RPMI8226 (cell line): ENCODE results near the gene LRRC41.
"Not testable (repeated sequence)": the region's sequence is repeated elsewhere in the genome, so short reads cannot be mapped to it uniquely, and the experiment has no call there.

ENCODE experiments used
- DNase-seq: peaks from one replicate; pipeline ENCODE4 v3.0.0-alpha.2; 2015

Gene LRRC41, protein sequence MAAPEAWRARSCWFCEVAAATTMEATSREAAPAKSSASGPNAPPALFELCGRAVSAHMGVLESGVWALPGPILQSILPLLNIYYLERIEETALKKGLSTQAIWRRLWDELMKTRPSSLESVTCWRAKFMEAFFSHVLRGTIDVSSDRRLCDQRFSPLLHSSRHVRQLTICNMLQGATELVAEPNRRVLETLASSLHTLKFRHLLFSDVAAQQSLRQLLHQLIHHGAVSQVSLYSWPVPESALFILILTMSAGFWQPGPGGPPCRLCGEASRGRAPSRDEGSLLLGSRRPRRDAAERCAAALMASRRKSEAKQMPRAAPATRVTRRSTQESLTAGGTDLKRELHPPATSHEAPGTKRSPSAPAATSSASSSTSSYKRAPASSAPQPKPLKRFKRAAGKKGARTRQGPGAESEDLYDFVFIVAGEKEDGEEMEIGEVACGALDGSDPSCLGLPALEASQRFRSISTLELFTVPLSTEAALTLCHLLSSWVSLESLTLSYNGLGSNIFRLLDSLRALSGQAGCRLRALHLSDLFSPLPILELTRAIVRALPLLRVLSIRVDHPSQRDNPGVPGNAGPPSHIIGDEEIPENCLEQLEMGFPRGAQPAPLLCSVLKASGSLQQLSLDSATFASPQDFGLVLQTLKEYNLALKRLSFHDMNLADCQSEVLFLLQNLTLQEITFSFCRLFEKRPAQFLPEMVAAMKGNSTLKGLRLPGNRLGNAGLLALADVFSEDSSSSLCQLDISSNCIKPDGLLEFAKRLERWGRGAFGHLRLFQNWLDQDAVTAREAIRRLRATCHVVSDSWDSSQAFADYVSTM

DNA sequence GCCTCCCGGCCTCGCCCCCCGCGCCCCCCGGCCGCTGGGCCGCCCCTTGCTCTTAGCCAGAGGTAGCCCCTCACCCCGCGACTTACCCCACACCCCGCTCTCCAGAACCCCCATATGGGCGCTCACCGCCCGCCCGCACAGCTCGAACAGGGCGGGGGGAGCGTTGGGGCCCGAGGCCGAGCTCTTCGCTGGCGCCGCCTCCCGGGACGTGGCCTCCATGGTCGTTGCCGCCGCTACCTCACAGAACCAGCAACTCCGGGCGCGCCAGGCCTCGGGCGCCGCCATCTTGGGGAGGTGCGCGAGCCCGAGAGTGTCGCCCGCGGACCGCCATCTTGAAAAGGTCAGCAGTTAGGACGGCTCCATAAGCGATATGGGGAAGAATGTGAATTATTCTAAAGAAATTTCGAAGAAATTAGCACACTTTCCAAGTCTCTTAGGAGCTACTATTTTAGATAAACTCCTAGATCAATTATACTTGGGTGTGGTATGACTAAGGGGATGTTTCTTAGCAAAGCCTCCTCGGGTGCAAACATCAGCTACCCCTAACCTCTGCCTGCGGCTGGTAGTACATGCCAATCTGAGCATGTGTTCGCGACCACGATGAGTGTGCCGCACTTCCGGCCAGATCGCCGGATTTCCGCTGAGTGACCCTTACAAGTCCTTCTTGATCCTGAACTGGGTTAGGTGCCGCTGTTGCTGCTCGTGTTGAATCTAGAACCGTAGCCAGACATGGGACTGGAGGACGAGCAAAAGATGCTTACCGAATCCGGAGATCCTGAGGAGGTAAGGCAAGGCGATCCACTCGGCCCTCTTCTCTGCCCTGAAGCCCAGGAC lies at the start of gene LRRC41, which contains the start of gene UQCRH:
Gene LRRC41, minus strand, starts transcription at position 579 of the 834 bp plus-strand sequence. Its CDS starts 294 bp downstream, at position 285.
Gene UQCRH, plus strand, starts transcription at position 661 of the 834 bp plus-strand sequence. Its CDS starts 69 bp downstream, at position 730.
- DNase-seq: peak; percentile 98

DNA sequence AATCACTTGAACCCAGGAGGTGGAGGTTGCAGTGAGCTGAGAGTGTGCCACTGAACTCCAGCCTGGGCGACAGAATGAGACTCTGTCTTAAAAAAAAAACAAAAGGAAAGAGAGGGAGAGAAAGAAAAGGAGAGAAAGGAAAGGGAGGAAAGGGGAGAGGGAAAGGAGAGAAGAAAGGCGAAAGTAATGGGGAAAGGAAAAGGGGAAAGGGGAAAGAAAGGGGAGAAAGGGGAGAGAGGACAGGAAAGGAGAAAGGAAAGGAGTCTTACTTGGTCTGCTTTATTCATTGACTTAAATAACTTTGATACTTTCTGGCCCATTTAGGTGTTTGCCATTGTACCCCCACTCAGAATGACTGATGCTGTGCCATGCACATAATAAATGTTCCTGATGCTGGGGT lies 48.9 kb upstream of the LRRC41 start:
- DNase-seq: no peak

DNA sequence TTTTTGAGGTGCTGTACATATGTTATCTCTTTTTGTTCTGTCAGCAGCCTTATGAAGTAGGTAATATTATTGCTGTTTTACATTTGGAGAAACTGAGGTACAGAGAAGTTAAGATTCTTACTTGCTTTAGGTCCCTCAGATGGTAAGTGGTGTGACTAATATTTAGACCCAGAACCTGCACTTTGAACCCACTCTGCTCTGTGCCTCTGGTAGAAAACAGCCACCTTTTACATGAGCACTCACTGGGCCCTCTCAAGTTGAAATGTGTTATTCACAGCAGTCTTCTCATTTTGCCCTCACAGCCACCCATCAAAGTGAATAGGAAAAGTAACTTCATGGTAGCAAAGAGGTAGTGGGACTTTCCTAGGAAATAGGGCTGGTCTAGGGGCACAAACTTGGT lies 41.9 kb upstream of the LRRC41 start:
- no peak for DNase-seq

DNA sequence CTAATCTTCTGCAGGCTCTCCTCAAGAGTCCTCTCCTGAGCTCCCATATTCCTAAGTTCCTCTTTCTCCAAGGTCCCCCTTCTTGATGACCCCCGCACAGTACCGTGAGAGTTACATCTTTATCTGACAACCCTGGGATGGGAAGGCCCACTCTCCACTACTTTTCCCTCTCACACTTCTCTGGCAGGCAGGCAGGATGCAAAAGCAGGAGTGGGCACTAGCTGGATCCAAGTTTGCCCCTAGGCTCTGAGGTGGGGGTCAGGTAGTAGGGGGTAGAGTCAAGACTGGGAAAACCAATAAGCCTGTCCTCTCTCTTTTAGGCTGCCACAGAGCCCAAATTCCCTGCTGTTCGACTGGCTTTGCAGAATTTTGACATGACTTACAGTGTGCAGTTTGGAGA lies 41.1 kb upstream of the LRRC41 start:
- no peak for DNase-seq

DNA sequence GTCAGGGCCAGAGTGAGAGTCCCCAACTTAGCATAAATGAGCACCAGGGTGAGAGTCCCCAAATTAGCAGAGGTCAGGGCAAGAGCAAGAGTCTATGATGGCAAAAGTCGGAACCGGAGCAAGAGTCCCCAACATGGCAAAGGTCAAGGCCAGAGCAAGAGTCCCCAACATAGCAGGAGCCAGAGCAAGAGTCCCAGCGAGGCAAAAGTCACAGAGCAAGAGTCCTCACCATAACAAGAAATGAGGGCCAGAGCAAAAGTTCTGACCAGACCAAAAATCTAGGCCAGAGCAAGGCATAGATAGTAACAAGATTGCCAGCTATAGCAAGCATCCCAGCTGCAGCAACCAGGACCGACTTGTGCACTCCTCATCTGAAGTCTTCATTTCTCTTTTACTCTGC lies 40.3 kb upstream of the LRRC41 start:
- no peak for DNase-seq

DNA sequence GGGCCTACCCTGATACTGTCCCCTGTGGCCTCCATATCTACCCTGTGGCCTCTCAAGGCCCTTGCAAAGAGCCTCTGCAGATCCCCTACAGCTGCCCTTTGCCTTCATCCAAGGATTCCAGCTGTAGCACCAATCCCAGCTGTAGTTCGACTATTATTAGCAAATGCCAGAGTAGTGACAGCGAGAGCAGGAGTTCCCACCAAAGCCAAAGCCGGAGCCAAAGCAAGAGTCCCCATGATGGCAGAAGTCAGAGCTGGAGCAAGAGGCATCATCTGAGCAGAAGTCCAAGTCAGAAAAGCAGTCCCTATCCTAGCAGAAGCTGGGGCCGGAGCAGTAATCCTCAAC lies 39.9 kb upstream of the LRRC41 start:
- no peak for DNase-seq

DNA sequence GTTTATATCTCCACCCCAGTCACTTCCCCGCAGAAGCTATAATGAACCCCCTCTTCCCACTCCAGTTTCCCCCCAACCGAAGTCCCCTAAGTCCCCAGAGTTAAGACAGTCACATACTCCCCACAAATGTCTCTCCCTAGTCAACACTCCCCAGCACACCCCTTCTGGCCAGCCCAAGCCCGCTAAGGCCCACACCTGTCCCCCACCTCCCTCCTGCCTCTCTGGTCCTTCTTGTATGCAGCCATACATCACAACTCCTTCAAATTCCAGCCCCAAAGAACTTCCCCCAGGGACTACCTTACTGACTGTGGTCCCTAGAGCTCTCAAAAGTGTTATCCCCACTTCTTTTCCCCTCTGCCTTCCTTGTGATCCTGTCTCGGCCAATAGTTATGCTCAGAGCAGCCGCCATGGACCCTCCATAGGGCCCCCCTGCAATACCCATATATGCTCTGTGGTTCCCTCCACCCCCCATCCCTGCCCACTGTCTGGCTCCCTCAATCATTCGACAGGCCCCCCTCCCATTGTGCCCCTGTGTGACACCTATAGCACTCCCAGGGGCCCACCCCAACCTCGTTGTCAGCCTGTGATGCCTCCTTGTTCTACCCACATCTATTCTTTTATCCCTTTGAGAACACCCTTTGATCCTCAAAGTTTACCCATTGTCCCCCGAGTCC lies 39.4 kb upstream of the LRRC41 start:
- DNase-seq: no peak

DNA sequence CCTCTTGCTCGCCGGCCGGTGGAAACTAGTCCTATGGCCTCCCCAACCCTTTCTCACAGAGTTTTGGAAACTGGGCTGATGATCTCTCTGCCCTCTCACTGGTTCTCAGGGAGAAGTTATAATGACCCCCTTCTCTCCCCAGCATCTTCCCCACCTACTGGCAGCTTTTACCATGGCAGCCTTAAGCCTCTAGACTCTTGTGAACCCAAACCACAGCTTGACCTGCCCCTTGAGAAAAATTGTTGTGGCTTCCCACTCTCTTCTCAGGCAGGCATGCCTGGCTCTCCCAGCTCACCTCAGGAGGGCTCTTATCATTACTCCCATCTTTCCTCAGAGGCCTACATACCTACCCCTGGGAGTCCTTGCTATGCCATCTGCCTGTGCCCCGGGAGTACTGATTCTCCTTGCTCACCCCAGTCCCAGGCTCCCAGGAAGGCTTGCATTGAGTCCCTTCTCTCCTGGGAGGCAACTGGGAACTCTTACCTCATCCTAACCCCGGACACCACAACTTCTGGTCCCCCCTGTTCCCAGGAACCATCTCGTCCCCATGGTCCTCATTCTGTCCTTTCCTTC lies 38.8 kb upstream of the LRRC41 start:
- peak; percentile 48 for DNase-seq

DNA sequence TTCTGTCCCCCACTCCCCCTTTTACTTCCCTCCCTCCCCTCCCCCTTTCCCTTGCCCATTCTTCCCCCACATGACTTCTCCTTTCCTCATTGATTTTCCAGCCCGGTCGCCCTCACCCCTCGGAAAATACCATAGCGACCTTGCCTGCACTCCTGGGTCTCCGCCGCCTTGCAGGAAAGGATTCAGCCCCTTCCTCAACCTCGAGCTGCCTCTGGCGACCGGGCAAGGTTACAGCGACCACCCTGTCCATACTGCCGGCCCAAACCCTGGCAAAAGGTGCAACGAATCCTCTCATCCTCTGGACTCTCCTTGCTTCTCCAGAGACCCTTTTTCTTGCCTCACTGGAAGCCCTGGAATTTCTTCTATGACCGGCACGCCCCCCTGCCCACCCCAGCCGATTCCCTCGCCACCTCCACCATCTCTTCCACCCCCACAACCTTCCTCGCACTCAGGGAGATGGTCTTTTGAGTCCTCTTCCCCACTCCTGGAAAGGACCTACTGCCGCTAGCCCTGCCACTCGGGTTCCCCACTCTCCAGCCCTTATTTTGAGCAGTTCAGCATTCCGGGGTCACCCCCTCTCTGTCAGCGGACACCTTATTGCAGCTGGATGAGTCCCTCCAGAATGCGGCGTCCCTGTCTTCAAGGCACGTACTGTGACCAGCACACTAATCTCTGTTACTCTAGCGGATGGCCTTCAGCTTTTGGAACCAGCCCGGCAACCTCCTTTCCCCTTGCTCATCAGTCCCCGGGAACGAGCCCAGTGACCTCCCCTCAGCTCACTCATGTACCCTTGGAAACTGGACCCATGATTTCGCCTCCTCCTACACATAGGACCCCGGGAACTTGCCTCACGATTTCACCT lies 38.0 kb upstream of the LRRC41 start:
- DNase-seq: no peak

DNA sequence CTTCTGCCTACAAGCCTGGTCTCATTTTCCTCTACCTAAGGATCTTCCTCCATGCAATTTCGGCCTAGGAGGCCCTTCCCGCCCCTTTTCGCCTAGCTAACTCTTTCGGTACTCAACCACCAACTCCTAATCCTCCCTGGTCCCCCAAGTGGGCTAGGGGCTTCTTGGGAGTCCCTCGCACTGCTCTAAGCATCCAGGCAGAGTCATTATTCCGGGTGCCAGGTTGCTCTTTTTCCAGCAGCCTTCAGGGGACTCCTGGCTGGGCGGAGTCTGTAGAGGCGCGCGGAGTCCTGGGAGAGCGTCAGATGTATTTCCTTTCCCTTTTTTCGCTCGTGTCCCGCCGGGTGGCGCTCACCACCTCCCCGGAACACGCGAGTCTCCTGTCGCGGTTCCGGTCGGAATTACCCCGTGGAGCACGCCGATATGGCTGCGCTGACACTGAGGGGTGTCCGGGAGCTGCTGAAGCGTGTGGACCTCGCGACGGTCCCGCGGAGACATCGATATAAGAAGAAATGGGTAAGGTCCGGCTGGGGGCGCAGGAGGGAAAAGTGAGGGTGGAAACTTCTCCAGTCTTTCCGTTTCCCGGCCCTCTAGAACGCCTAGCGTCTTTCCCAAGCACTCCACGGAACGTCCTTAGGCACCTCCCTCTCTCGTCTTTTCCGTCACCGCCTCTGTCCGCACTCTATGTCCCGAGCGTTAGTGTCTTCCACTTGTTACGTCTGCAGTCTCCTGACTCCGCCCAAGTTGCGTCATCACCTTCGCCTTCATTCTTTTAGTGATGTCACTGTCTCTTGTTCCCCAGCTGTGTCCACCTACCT lies 37.2 kb upstream of the LRRC41 start, which contains the start of gene NSUN4:
Gene NSUN4, plus strand, starts transcription at position 404 of the 818 bp plus-strand sequence. Its CDS starts 20 bp downstream, at position 424.
- DNase-seq: peak; percentile 97

DNA sequence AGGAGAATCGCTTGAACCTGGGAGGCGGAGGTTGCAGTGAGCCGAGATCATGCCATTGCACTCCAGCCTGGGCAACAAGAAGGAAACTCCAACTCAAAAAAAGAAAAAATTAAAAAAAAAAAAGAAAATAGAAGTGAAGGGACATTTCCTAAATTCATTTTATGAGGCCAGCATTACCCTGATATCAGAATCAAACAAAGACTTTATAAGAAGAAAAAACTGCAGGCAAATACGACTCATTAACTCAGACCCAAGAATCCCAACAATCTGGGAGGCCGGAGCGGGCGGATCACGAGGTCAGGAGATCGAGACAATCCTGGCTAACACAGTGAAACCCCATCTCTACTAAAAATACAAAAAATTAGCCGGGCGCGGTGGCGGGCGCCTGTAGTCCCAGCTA lies 34.0 kb upstream of the LRRC41 start:
- not testable (repeated sequence) for DNase-seq

DNA sequence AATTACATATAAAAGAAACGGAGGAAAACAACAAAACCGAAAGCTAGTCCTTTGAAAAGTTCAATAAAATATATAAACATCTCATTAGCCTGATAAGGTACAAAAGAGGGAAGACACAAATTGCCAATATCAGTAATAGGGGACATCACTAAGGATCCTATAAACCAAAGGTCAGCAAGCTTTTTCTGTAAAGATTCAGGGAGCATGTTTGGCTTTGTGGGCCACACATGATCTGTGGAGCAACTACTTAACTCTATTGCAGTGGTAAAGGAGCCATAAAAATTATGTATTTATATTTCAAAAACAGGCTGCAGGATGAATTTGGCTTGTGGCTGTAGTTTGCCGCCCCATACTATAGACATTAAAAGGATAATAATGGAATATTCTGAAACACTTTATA lies 31.7 kb upstream of the LRRC41 start:
- no peak for DNase-seq

DNA sequence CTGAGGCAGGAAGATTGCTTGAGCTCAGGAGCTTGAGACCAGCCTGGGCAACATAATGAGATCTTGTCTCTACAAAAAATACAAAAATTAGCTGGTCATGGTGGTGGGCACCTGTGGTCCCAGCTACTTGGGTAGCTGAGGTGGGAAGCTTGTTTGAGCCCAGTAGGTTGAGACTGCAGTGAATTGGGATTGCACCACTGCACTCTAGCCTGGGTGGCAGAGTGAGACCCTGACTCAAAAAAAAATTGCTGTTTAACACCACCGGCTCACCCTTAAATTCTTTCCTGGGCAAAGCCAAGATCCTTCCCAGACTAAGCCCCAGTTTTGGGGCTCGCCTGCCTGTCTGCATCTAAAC lies 30.6 kb upstream of the LRRC41 start:
- DNase-seq: no peak

DNA sequence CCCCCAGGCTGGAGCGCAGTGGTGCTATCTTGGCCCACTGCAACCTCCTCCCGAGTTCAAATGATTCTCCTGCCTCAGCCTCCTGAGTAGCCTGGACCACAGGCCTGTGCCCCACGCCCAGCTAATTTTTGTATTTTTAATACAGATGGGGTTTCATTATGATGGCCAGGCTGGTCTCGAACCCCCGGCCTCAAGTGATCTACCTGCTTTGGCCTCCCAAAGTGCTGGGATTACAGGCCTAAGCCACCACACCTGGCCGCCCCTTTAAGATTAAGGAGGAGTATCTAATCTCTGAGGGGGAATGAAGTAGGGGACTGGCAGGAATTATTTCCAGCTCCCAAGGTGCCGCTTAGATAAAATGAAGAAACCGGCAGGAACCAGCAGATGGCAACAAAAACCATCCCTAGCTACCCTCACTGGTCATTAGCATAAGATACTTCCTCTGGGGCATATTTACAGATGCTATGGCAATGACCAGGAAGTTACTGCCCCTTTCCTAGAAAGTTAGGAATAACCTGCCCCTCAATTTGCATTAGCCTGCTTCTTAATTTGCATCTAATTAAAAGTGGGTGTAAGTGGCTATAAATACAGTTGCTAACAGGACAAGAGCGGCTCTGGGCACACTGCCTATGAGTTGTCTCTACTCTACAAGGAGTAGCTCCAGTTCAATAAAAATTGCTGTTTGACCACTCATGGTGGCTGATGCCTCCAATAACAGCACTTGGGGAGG lies 30.0 kb upstream of the LRRC41 start:
- peak; percentile 61 for DNase-seq

DNA sequence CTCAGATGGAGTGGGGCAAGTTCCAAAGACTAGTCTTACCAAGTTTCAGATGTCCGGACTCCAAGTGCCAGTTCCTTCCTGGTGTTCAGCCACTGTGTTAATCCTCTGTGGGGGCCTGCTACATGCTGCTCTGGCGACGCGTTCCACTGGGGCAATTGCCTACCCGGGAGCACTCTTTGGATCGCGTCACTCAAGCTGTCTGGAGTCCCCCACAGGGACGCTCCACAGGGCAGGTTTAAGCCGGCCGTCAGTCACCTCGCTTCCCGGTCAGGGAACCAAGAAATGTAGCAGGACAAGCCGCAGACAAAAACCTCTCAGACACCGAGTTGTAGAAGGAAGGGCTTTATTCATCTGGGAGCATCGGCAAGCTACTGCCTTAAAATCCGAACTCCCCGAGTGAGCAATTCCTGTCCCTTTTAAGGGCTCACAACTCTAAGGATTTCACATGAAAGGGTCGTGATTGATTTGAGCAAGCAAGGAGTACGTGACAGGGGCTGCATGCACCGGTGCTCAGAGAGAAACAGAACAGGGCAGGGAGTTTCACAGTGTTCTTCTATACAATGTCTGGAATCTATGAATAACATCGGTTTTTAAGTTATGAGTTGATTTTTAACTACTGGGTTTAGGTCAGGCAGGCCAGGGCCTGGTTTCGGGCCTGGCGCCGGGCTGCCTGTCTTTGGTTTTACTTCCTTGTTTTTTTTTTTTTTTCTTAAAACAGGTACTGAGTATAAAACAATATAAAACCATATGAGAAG lies 28.5 kb upstream of the LRRC41 start:
- peak; percentile 67 for DNase-seq

DNA sequence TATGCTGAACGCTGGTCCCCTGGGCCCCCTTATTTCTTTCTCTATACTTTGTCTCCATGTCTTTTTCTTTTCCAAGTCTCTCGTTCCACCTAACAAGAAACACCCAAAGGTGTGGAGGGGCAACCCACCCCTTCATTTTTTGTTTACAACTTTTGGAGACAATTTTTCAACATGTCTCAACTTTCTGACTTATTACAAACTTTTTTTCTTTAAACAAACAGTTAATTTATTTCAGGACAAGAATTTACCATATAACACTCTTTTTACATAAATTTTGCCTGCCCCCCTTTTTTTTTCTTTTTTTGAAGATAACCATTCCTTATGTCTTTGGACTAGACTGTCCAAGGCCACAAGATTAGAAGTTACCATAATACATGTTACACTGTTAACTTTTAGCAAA lies 27.0 kb upstream of the LRRC41 start:
- DNase-seq: not testable (repeated sequence)

DNA sequence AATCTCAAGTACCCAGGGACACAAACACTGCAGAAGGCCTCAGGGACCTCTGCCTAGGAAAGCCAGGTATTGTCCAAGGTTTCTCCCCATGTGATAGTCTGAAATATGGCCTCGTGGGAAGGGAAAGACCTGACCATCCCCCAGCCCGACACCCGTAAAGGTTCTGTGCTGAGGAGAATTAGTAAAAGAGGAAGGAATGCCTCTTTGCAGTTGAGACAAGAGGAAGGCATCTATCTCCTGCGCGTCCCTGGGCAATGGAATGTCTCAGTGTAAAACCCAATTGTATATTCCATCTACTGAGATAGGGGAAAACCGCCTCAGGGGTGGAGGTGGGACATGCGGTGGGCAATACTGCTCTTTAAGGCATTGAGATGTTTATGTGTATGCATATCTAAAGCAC lies 26.4 kb upstream of the LRRC41 start:
- not testable (repeated sequence) for DNase-seq

DNA sequence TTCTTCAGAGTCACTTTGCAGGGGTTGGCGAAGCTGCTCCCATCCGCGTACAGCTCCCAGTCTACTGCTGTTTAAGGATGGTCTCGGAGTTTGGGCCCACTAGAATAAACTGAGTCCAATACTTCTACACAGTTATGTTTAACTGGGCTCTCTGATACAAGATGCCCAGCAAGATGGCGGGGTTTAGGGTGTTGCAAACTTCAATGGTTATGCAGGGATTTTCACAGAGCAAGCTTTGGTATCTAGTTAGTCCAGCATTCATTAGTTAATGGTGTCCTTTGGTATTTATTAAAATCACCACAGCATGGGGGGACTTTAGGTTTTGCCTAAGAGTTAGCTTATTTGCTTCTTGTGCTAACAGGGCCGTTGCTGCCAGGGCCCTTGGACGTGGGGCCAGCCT lies 24.8 kb upstream of the LRRC41 start:
- not testable (repeated sequence) for DNase-seq
